SK-N-SH (cell line): Measurements from ENCODE around the gene ZKSCAN3. TPM values are rescaled to one million over a fixed set of nuclear protein-coding genes. Genes with fewer than 3 reads are reported as not detected.

Experiments used
- CTCF ChIA-PET: fragments of 300-600, 350-600 bp; formaldehyde crosslinking; extraction: SDS; loops from one replicate; lab custom pipeline; 2021; lab: Yijun Ruan, JAX
- POLR2A ChIA-PET: fragments of 350-600 bp; sonication (Branson Sonifier 250); formaldehyde crosslinking; extraction: SDS; loops from one replicate; lab custom pipeline; 2020; ENCODE audit warnings: antibody characterized with exemption, inconsistent platforms; lab: Yijun Ruan, JAX
- DNase-seq: peaks from one replicate; pipeline ENCODE4 v3.0.0; 2012
- H2AFZ ChIP-seq: fragments of 200-600 bp; sonication (generic); 2 replicates; pipeline ENCODE4 v1.8.1; 2016; ENCODE audit warnings: antibody characterized with exemption, mild to moderate bottlenecking, low read depth
- H3F3A ChIP-seq: fragments of 200-600 bp; sonication (generic); replicated peaks from 2 replicates; pipeline ENCODE3; 2016; ENCODE audit warnings: antibody characterized with exemption, mild to moderate bottlenecking; ENCODE audit not compliant: insufficient read depth
- H3K27ac ChIP-seq, 2 experiments: fragments of 200-500 bp in 1 of 2; fragments of 200-600 bp in 1 of 2; sonication (Bioruptor generic) in 1 of 2; sonication (generic), shearing (Covaris generic) in 1 of 2; 2 replicates each; pipeline versions ENCODE4 v1.5.1 to v1.6.1; 2014 to 2016; ENCODE audit warnings: low read depth in 2 of 2, inconsistent platforms in 1 of 2, low read length in 1 of 2, mild to moderate bottlenecking in 1 of 2, mixed read lengths in 1 of 2
- H3K27me3 ChIP-seq: fragments of 200-600 bp; sonication (generic), shearing (Covaris generic); 2 replicates; pipeline ENCODE4 v1.6.1; 2016; ENCODE audit warnings: mixed run types; ENCODE audit not compliant: insufficient read depth
- H3K36me3 ChIP-seq, 2 experiments: fragments of 200-500 bp in 1 of 2; fragments of 200-600 bp in 1 of 2; sonication (Bioruptor generic) in 1 of 2; sonication (generic) in 1 of 2; replicated peaks in 1 of 2; 2 replicates each; pipeline versions ENCODE3 to v1.5.1; 2014 to 2016; ENCODE audit warnings: low read length in 1 of 2, mild to moderate bottlenecking in 1 of 2; ENCODE audit not compliant: insufficient read depth in 2 of 2, control insufficient read depth in 1 of 2
- H3K4me1 ChIP-seq, 2 experiments: fragments of 200-500 bp in 1 of 2; fragments of 200-600 bp in 1 of 2; sonication (Bioruptor generic) in 1 of 2; sonication (generic), shearing (Covaris generic) in 1 of 2; 2 replicates each; pipeline versions ENCODE4 v1.5.1 to v1.6.1; 2014 to 2016; ENCODE audit warnings: low read depth in 1 of 2, low read length in 1 of 2, mixed run types in 1 of 2; ENCODE audit not compliant: insufficient read depth in 2 of 2, control insufficient read depth in 1 of 2
- H3K4me2 ChIP-seq: fragments of 200-600 bp; sonication (generic), shearing (Covaris generic); 2 replicates; pipeline ENCODE4 v1.6.1; 2017; ENCODE audit warnings: mixed run types
- H3K4me3 ChIP-seq, 2 experiments: fragments of 200-500 bp in 1 of 2; fragments of 200-600 bp in 1 of 2; sonication (Bioruptor generic) in 1 of 2; sonication (generic), shearing (Covaris generic) in 1 of 2; 2 replicates each; pipeline versions ENCODE4 v1.5.1 to v1.8.1; 2014 to 2016; ENCODE audit warnings: low read depth in 2 of 2, inconsistent platforms in 1 of 2, low read length in 1 of 2, mild to moderate bottlenecking in 1 of 2, mixed read lengths in 1 of 2, moderate library complexity in 1 of 2
- H3K79me2 ChIP-seq: fragments of 200-600 bp; sonication (generic); 2 replicates; pipeline ENCODE4 v1.8.1; 2017; ENCODE audit warnings: mild to moderate bottlenecking; ENCODE audit not compliant: insufficient read depth
- H3K9ac ChIP-seq: fragments of 200-600 bp; sonication (generic); 2 replicates; pipeline ENCODE4 v1.6.1; 2017; ENCODE audit warnings: mixed run types
- H3K9me2 ChIP-seq: fragments of 200-600 bp; sonication (generic); 2 replicates; pipeline ENCODE4 v1.6.1; 2017; ENCODE audit warnings: mixed run types
- H3K9me3 ChIP-seq: fragments of 200-600 bp; sonication (generic); 2 replicates; pipeline ENCODE4 v1.6.1; 2017; ENCODE audit warnings: mixed run types, mild to moderate bottlenecking, moderate library complexity
- H4K20me1 ChIP-seq: fragments of 200-600 bp; sonication (generic); 2 replicates; pipeline ENCODE4 v1.6.1; 2017; ENCODE audit warnings: mild to moderate bottlenecking, mixed run types; ENCODE audit not compliant: insufficient read depth
- ELF1 ChIP-seq: IDR thresholded peaks from 2 replicates; pipeline ENCODE4 v1.4.0; 2012
- EP300 ChIP-seq, 2 experiments: IDR thresholded peaks; 2 replicates each; pipeline versions ENCODE4 v1.4.0 to v1.6.1; 2012; ENCODE audit warnings: borderline replicate concordance in 1 of 2, low read depth in 1 of 2, low read length in 1 of 2
- FOSL2 ChIP-seq: IDR thresholded peaks from 2 replicates; pipeline ENCODE4 v1.4.0; 2012; ENCODE audit warnings: low read depth, mild to moderate bottlenecking, moderate library complexity, borderline replicate concordance
- FOXJ3 ChIP-seq: sonication (generic); formaldehyde crosslinking; IDR thresholded peaks from 2 replicates; pipeline ENCODE4 v1.5.1; 2020; ENCODE audit warnings: mild to moderate bottlenecking, missing genetic modification reagents
- FOXM1 ChIP-seq: IDR thresholded peaks from 2 replicates; pipeline ENCODE4 v1.4.0; 2012; ENCODE audit warnings: low read depth, mild to moderate bottlenecking
- GABPA ChIP-seq: IDR thresholded peaks from 2 replicates; pipeline ENCODE4 v1.4.0; 2012; ENCODE audit warnings: low read depth, mild to moderate bottlenecking
- GATA2 ChIP-seq: sonication (generic); formaldehyde crosslinking; IDR thresholded peaks from 2 replicates; pipeline ENCODE4 v1.5.0; 2020; ENCODE audit warnings: mild to moderate bottlenecking, missing genetic modification reagents
- IRF3 ChIP-seq: fragments of 150-350 bp; IDR thresholded peaks from 2 replicates; pipeline ENCODE4 v1.6.1; 2016; ENCODE audit warnings: mild to moderate bottlenecking, low read depth, low read length
- JUND ChIP-seq: IDR thresholded peaks from 2 replicates; pipeline ENCODE4 v1.4.0; 2012
- NRF1 ChIP-seq: IDR thresholded peaks from 2 replicates; pipeline ENCODE4 v1.6.1; 2012; ENCODE audit warnings: low read depth, mild to moderate bottlenecking, low read length
- RAD21 ChIP-seq: IDR thresholded peaks from 2 replicates; pipeline ENCODE4 v1.6.1; 2012; ENCODE audit warnings: mild to moderate bottlenecking, low read length
- RFX5 ChIP-seq: IDR thresholded peaks from 2 replicates; pipeline ENCODE4 v1.6.1; 2012; ENCODE audit warnings: mild to moderate bottlenecking, improper control_type of control experiment, low read length
- RXRA ChIP-seq: IDR thresholded peaks from 2 replicates; pipeline ENCODE4 v1.4.0; 2012; ENCODE audit warnings: low read depth, mild to moderate bottlenecking, borderline replicate concordance
- TEAD4 ChIP-seq: IDR thresholded peaks from 2 replicates; pipeline ENCODE4 v1.4.0; 2012; ENCODE audit warnings: mild to moderate bottlenecking, borderline replicate concordance; ENCODE audit not compliant: insufficient read depth
- USF1 ChIP-seq: IDR thresholded peaks from 2 replicates; pipeline ENCODE4 v1.4.0; 2012; ENCODE audit warnings: low read depth, borderline replicate concordance
- ZBTB33 ChIP-seq: IDR thresholded peaks from 2 replicates; pipeline ENCODE4 v1.4.0; 2012; ENCODE audit warnings: low read depth, borderline replicate concordance
- WGBS: methylation state at CpG from one replicate; pipeline ENCODE4 v1.1.6; 2017; ENCODE audit warnings: low lambda C conversion rate; 5-methylcytosine and 5-hydroxymethylcytosine counted together
- polyA plus RNA-seq, 3 experiments: library from polyadenylated mRNA; depleted of rRNA; stranded (reverse); fragments of >200 nt; gene quantifications; 2 replicates each; pipeline ENCODE4 v1.2.3, GENCODE V29; 2012
- TF ChIP-seq, protein P1 (sequence below): IDR thresholded peaks from 2 replicates; pipeline ENCODE4; 2012
- TF ChIP-seq, protein P2 (sequence below): fragments of 150-350 bp; IDR thresholded peaks from 2 replicates; pipeline ENCODE4 v1.6.1; 2017; ENCODE audit warnings: antibody characterized with exemption, low read length, low read depth, borderline replicate concordance

ZKSCAN3 gene
- polyA plus RNA-seq, 1 of the 3 experiments (the other 2 are of a cell fraction) = 2.6 TPM

DNA sequence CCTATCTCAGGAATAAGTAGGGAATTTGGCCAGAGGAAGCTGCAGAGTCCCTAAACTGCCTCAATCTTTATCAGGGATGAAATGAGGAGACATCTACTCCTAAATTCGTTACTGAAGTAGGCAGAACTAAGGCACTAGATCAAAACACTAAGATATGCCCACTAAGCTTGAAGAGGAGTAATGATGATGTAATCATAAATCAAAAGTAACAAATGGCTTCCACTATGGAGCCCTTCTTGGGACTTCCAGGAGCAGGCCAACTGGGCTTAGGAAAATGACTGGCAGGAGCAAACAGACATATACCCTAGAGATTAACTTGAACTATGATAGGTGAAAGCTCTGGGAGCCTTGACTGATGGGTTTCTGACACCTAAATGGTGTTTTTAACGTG is 34.4 kb downstream of the ZKSCAN3 start:
- H3K4me3 ChIP-seq = no peak overlapping the region
- no peak overlapping the region for H2AFZ ChIP-seq
- no peak for DNase-seq
- H3K27me3 ChIP-seq = no peaks in the 10 kb centered on the region
- peaks cover 70 to 85% of the 10 kb centered on the region in 2 experiments for H3K36me3 ChIP-seq
- H3K9me2 ChIP-seq = no peaks in the 10 kb centered on the region
- H3K4me2 ChIP-seq = no peak overlapping the region
- H3K9ac ChIP-seq = no peak overlapping the region
- no peaks in the 10 kb centered on the region; a peak in 2 of 4 replicates for H3K4me1 ChIP-seq
- POLR2A ChIA-PET = interaction anchor here (0.9 to 1.2 kb wide), 2 partner anchors 12 to 103 kb away, joined by 3 to 5 read pairs; partner anchors contain the start of gene PGBD1
- no peak overlapping the region for H3K27ac ChIP-seq
- TF ChIP-seq FOXJ3 (CRISPR knock-in tag) = no peak
- TF ChIP-seq FOSL2 = no peak
- no peak for TF ChIP-seq GABPA
- no peak for TF ChIP-seq ZBTB33
- no peak for TF ChIP-seq ELF1
- no peak for TF ChIP-seq TEAD4
- no peak for TF ChIP-seq GATA2
- no peak for TF ChIP-seq RFX5
- TF ChIP-seq EP300 (IDR thresholded peaks at IDR 0.05; ENCODE audit: borderline replicate concordance in 1 of 2, low read depth in 1 of 2, low read length in 1 of 2) = no peak
- no peak for TF ChIP-seq RXRA
- H3K9me3 ChIP-seq = 0 out of 2 replicates have a peak, but pooled peaks cover 3% of the 10 kb centered on the region
- no peaks in the 10 kb centered on the region for H4K20me1 ChIP-seq
- H3K79me2 ChIP-seq = peaks cover 34% of the 10 kb centered on the region
- CTCF ChIA-PET = interaction anchor here (0.9 to 3.7 kb wide), 3 partner anchors 10 to 242 kb away, joined by 3 to 28 read pairs (median 15); partner anchors contain the start of gene ZKSCAN8
- H3F3A ChIP-seq = peaks cover 17% of the 10 kb centered on the region
- WGBS = 54% methylated on average over 2 of the region's 2 CpGs

DNA sequence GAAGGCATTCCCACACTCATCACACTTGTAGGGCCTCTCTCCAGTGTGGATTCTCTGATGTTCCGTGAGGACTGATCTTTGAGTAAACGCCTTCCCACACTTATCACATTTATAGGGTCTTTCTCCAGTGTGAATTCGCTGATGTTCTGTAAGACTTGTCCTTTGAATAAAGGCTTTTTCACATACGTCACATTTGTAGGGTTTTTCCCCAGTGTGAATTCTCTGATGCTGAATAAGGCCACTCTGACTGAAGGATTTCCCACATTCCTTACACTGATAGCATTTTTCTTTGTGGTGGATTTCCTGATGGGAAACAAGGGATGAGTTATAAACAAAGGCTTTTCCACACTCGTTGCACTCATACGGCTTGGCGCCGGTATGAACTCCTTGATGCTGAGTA is 40.9 kb downstream of the ZKSCAN3 start:
- ChIA-PET CTCF (interaction anchor here (1.3 kb wide), 1 partner anchor 152 kb away, joined by 3 read pairs; no protein-coding TSS in a partner anchor), POLR2A (no interaction called here)
- Histone ChIP-seq H3K36me3 (peaks cover 51 to 86% of the 10 kb centered on the region in 2 experiments), H3K27ac (no peak overlapping the region), H3K27me3 (no peaks in the 10 kb centered on the region), H3K9me3 (no peaks in the 10 kb centered on the region), H3K9me2 (no peaks in the 10 kb centered on the region), H3K9ac (no peak overlapping the region), H3K4me1 (0 out of 4 replicates have a peak, but pooled peaks cover 0 to 3% of the 10 kb centered on the region in 2 experiments), H4K20me1 (peaks cover 5% of the 10 kb centered on the region; the same call in 1 of the 2 replicates), H2AFZ (no peak overlapping the region), H3K4me2 (no peak overlapping the region), H3F3A (peaks cover 3% of the 10 kb centered on the region), H3K4me3 (no peak overlapping the region), H3K79me2 (peaks cover 55% of the 10 kb centered on the region)
- no peak for DNase-seq
- WGBS = 98% methylated on average over 8 of the region's 8 CpGs
- TF ChIP-seq USF1 (no peak), IRF3 (no peak), GATA2 (no peak), JUND (no peak), RXRA (no peak), FOXM1 (no peak), RAD21 (no peak), RFX5 (no peak), NRF1 (no peak)
- TF ChIP-seq, protein P1, sequence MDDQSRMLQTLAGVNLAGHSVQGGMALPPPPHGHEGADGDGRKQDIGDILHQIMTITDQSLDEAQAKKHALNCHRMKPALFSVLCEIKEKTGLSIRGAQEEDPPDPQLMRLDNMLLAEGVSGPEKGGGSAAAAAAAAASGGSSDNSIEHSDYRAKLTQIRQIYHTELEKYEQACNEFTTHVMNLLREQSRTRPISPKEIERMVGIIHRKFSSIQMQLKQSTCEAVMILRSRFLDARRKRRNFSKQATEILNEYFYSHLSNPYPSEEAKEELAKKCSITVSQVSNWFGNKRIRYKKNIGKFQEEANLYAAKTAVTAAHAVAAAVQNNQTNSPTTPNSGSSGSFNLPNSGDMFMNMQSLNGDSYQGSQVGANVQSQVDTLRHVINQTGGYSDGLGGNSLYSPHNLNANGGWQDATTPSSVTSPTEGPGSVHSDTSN = no peak
- TF ChIP-seq, protein P2, sequence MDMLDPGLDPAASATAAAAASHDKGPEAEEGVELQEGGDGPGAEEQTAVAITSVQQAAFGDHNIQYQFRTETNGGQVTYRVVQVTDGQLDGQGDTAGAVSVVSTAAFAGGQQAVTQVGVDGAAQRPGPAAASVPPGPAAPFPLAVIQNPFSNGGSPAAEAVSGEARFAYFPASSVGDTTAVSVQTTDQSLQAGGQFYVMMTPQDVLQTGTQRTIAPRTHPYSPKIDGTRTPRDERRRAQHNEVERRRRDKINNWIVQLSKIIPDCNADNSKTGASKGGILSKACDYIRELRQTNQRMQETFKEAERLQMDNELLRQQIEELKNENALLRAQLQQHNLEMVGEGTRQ = no peak
